ENCODE measurements around the gene ALKBH3. TPM values are rescaled to one million over a fixed set of nuclear protein-coding genes. Genes with fewer than 3 reads are reported as not detected.

Gene ALKBH3
- total RNA-seq, 1 experiment from 2014 or later: 36.7 TPM

GRCh38 chr11:43948341-43949225 is 68.0 kb downstream of the ALKBH3 start:
- H3K27me3 ChIP-seq (ENCODE audit: insufficient read depth, low read length): no peaks in the 10 kb centered on the region
- no peak overlapping the region for H2AFZ ChIP-seq (ENCODE audit: low read depth, low read length, poor library complexity, severe bottlenecking)
- H3K9me2 ChIP-seq (ENCODE audit: insufficient read depth): no peaks in the 10 kb centered on the region
- intact Hi-C loops (cut with micrococcal nuclease): no loop called here
- no peak overlapping the region for H3K4me3 ChIP-seq (replicated peaks in 1 of 2; ENCODE audit: low read depth in 1 of 2, low read length in 2 of 2)
- no peaks in the 10 kb centered on the region for H4K20me1 ChIP-seq (ENCODE audit: insufficient read depth)
- CTCF ChIA-PET: interaction anchor here (0.6 to 1.6 kb wide), 2 partner anchors 18 to 58 kb away, joined by 3 read pairs; no protein-coding TSS in a partner anchor
- H3K27ac ChIP-seq (ENCODE audit: low read depth, low read length): no peak overlapping the region
- no TSS peak for BruUV-seq (replicated peaks)
- ATAC-seq: no peak
- no peak overlapping the region for H3K4me2 ChIP-seq (ENCODE audit: low read length)
- DNase-seq (ENCODE audit: low read depth, low spot score): no peak
- RAD21 ChIA-PET (ENCODE audit: low non-redundant PET in 1 of 2, low total read pairs in 2 of 2, uncharacterized antibody in 2 of 2, unreplicated experiment in 2 of 2): no interaction called here
- no peaks in the 10 kb centered on the region for H3K9me3 ChIP-seq (ENCODE audit: control insufficient read depth in 1 of 2, insufficient read depth in 1 of 2, low read depth in 1 of 2, low read length in 2 of 2)
- H3K36me3 ChIP-seq (ENCODE audit: control insufficient read depth in 1 of 2, insufficient read depth in 2 of 2, low read length in 2 of 2): no peaks in the 10 kb centered on the region
- no peaks in the 10 kb centered on the region for H3K79me2 ChIP-seq (ENCODE audit: insufficient read depth, low read length)
- no peak for TF ChIP-seq MAX (IDR thresholded peaks at IDR 0.05)
- no peak for TF ChIP-seq CBX3 (IDR thresholded peaks at IDR 0.05; ENCODE audit: low read depth)
- TF ChIP-seq ELF1 (IDR thresholded peaks at IDR 0.05; ENCODE audit: borderline replicate concordance, low read depth): no peak
- no peak for TF ChIP-seq EZH2 (IDR thresholded peaks at IDR 0.05)
- TF ChIP-seq JUND (IDR thresholded peaks at IDR 0.05): no peak
- no peak for TF ChIP-seq POLR2AphosphoS5 (IDR thresholded peaks at IDR 0.05; ENCODE audit: low read depth, low read length)
- TF ChIP-seq SRF (IDR thresholded peaks at IDR 0.05; ENCODE audit: low read depth): no peak
- no peak for TF ChIP-seq POLR2A (IDR thresholded peaks at IDR 0.05; ENCODE audit: borderline replicate concordance, extremely low read depth, insufficient read depth, insufficient read length)
- no peak for TF ChIP-seq FOSL1 (IDR thresholded peaks at IDR 0.05; ENCODE audit: low read depth)
- no peak for TF ChIP-seq RAD21 (IDR thresholded peaks at IDR 0.05; ENCODE audit: low read depth)
- no peak for TF ChIP-seq ZFX (IDR thresholded peaks at IDR 0.05)
- TF ChIP-seq YY1 (IDR thresholded peaks at IDR 0.05; ENCODE audit: extremely low read depth, insufficient replicate concordance, low read depth, low read length): no peak
- TF ChIP-seq REST (IDR thresholded peaks at IDR 0.05; ENCODE audit: low read depth): no peak
- no peak for TF ChIP-seq TCF7L2 (IDR thresholded peaks at IDR 0.05; ENCODE audit: borderline replicate concordance, extremely low read depth, insufficient read depth, insufficient read length)
- no peak for TF ChIP-seq SP1 (IDR thresholded peaks at IDR 0.05; ENCODE audit: low read depth)
- TF ChIP-seq CEBPB (IDR thresholded peaks at IDR 0.05; ENCODE audit: low read depth): no peak
- no peak for TF ChIP-seq CTCF (IDR thresholded peaks at IDR 0.05 in 2 of 3, conservative IDR thresholded peaks at IDR 0.05 in 1 of 3; ENCODE audit: borderline replicate concordance in 1 of 3, insufficient read depth in 1 of 3, low read depth in 2 of 3, low read length in 2 of 3)
- TF ChIP-seq ATF3 (IDR thresholded peaks at IDR 0.05): no peak
- no peak for TF ChIP-seq SIN3A (IDR thresholded peaks at IDR 0.05; ENCODE audit: low read depth)
- POLR2A ChIA-PET: no interaction called here
- peaks cover 0 to 11% of the 10 kb centered on the region in 2 experiments; a peak in 2 of 4 replicates for H3K4me1 ChIP-seq (ENCODE audit: control insufficient read depth in 1 of 2, insufficient read depth in 2 of 2, low read length in 2 of 2)
- H3K9ac ChIP-seq (ENCODE audit: low read length): no peak overlapping the region
